HL-60 (cell line): ENCODE measurements around the gene INTS11.

Source experiments
- CTCF ChIP-seq: IDR thresholded peaks from one replicate; pipeline ENCODE4 v1.5.1; 2011; ENCODE audit warnings: low read length, control low read depth, inconsistent platforms; ENCODE audit not compliant: insufficient read depth
- POLR2AphosphoS5 ChIP-seq: IDR thresholded peaks from 2 replicates; pipeline ENCODE4 v1.6.1; 2012; ENCODE audit warnings: low read depth

GRCh38 chr1:1304331-1305299, 19.8 kb downstream of the INTS11 start:
- TF ChIP-seq CTCF (no peak), POLR2AphosphoS5 (no peak)
